HG03280 (cell line): ENCODE data around the gene DUSP1.
"Not testable (repeated sequence)": the region's sequence is repeated elsewhere in the genome, so short reads cannot be mapped to it uniquely, and the experiment has no call there.

ENCODE experiments used
- ATAC-seq: cut with Tn5 transposase; IDR thresholded peaks from one replicate; pipeline ENCODE4 v1.9.1; 2021; ENCODE audit warnings: mild to moderate bottlenecking, moderate library complexity; ENCODE audit not compliant: unreplicated experiment

Gene DUSP1

DNA sequence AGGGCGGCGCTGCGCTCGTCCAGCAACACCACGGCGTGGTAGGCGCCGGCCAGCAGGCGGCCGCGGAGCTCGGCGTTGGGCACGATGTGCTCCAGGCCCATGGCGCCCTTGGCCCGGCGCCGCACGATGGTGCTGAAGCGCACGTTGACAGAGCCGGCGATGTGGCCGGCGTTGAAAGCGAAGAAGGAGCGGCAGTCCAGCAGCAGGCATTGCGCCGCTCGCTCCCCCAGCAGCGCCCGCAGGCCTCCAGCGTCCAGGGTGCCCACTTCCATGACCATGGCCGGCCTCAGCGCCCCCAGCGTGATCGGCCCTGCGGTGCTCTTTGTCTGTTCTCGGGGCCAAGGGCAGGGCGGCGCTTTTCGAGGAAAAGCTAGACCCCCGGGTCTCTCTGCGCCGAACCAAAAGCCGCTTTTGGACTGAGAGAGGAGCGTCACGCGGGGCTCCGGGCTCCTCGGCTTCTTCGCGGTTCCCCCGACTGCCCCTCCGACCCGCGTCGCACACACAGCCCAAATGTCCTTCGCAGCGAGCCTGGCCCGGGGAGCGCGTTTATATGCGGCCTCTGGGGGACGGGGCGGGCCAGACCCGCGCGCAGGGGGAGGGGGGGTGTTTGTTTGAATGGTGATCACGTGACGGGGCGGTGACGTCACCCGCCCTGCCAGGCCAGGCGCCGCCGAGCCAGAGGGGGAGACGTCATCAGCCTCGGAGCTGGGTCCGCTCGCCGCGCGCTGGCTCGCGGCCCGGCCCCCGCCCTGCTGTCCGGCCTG is at the start of gene DUSP1:
TSS of gene DUSP1 (minus strand) at position 521 of the 764 bp plus-strand sequence. CDS start at position 278, 243 bp downstream.
- ATAC-seq = peak; percentile 53

DNA sequence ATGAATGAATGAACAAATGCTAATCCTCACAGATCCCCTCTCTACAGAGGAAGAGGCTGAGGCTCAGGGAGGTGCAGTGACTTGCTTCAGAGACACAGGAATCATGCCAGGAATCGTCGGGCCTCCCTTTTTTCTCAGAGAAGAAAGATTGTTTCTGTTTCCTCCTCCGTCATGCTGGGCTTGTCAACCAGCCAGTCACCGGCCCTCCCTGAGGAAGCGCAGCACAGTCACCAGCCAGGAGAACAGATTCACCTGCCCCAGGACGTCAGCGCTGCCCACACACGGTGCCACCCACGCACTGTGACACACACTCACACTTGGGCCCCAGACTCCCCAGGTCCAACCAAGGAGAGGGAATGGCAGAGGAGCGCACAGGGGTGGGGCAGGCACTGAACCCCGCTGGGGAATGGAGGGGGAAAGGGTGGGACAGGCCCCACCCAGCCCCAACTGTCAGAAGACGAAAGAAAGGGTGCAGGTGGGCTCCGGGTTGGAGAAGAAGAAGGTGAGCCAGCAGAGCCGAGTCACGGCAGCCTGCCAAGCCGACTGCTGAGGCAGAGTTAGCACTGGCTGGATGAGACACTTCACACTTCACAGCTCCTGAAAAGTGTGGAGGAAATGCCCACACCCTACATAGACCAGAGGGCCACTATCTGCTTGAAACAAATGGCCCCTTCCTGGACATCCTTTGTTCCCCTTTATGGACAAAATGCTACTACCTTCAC is 49.2 kb upstream of the DUSP1 start:
- ATAC-seq = no peak

DNA sequence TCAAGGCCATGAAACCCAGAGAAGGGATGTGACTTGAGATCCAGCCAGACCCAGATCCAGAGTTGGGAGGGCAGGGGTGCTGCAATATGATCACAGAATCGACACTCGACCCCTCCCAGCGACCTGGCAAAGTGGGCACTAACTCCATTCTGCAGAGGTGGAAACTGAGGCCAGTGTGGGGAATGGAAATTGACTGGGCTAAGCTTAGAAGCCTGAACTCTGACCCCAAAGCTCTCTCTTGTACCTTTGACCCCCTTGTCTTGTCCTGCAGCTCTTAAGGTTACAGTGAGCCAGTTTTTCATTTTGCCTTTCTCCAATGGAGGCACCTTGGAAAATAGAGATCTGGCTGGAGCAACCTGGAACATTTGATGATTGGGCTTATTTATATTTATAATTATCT is 48.6 kb upstream of the DUSP1 start:
- no peak for ATAC-seq

- ATAC-seq = no peak
Observed at GRCh38 chr5:172818081-172818480, 47.1 kb upstream of the DUSP1 start.

DNA sequence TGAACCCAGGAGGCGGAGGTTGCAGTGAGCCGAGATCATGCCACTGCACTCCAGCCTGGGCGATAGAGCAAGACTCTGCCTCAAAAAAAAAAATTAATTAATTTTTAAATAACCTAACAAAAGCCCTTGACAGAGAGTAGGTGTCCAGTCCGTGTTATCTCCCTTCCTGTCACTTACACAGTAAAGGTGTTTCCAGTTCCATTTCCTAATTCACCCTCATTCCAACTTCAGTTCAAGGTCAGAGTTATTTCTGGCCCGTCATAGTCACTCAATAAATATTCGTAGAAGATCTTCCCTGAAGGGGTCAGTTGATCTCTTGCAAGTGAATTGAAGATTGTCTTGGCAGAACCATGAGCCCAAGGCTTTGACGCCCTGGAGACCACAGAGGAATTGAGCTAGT is 46.7 kb upstream of the DUSP1 start:
- no peak for ATAC-seq

DNA sequence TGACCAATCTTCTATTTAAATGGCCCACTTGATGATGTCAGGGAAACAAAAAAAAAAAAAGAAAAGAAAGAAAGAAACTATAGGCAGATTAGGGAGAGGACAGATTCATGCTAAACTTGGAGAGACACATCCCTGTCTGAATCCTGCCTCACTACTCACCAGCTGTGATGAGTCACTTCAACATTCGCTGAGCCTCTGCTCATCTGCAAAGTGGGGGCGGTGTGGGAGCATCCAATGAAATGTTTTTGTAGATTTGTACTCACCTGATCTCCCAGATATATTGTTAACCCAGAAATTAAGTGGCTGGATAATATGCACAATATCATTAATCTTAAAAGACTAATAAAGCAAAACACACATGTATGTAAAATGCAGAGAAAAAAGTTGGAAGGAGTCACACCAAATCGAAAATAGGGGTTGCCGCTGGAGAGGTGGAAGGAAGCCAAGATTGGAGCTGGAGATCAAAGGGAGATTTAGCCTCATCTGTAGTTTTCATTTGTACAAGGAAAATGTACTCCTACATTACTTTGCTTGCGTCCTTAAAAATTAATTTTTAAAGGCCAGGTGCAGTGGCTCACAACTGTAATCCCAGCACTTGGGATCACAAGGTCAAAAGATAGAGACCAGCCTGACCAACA is 46.0 kb upstream of the DUSP1 start:
- ATAC-seq = no peak

DNA sequence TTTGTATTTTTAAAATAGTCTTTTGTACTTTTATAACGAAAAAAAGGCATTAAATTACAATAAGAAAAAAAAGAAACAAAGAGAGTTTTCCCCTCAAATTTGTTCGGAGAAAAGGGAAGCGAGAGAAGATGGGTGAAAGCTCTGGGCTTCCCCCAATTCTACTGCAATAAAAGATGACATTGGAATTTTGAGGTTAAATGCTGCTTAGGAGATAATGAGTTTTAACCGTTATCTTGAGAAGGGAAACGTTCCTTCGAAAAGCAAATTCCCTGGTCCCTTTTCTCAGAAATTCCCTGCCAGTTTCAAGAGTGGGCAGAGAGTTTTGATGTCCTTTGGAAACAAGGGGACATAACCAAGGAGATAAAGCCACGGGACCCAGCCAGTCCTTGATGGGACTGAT is 44.6 kb upstream of the DUSP1 start:
- no peak for ATAC-seq

GRCh38 chr5:172810996-172811395 is 40.0 kb upstream of the DUSP1 start:
- ATAC-seq = not testable (repeated sequence)

DNA sequence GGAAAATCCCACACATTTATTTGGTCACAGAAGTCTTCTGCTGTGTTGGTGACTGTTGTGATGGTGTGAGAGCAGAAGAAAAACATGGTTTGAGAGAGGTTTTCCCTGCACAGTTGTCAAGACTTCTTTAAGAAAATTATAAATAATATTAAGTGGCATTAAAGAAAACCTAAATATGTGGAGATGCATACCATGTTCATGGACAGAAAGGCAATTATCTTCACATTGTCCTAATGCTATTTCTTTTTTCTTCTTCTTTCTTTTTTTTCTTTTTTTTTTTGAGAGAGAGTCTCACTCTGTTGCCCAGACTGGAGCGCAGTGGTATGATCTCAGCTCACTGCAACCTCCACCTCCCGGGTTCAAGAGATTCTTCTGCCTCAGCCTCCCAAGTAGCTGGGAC is 38.8 kb upstream of the DUSP1 start:
- no peak for ATAC-seq

GRCh38 chr5:172807766-172808311 is 36.8 kb upstream of the DUSP1 start:
- no peak for ATAC-seq

DNA sequence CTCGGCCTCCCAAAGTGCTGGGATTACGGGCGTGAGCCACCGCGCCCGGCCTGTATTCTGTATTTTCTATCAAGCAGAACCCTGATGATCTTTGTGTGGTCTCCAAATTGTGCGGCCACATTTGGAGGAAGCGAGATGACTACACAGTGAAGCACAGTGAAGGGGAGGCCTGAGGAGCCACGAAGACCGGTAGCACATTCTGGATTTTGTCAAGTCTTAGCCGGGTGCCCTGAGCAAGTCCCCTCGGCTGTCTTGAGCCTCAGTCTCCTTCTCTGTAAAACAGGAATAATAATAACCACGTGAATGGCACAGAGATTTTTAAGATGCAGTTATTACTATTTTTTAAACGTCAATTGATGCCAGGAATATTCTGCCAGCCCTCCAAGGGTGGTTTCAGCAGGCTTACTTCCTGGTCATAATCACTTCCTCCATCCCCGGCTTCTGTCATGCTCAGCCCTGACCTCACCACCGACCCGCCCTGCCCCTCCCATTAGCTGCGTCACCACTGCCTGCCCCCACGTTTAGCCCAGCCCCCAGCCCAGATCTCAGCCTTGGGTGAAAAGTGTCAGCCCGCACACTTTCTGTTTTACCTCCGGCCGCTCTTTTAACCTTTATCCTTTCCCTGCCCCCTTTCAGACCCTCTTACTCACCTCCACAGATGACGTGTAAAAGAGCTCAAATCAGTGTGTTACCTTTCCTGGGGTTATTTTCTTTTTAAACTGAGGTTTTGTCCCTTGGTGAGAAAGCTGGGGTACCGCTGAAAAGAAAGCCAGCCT is 36.1 kb upstream of the DUSP1 start:
- peak; percentile 98 for ATAC-seq

- no peak for ATAC-seq
Observed at GRCh38 chr5:172805736-172806255, 34.8 kb upstream of the DUSP1 start.

GRCh38 chr5:172805018-172805683 is 34.2 kb upstream of the DUSP1 start:
- no peak for ATAC-seq

DNA sequence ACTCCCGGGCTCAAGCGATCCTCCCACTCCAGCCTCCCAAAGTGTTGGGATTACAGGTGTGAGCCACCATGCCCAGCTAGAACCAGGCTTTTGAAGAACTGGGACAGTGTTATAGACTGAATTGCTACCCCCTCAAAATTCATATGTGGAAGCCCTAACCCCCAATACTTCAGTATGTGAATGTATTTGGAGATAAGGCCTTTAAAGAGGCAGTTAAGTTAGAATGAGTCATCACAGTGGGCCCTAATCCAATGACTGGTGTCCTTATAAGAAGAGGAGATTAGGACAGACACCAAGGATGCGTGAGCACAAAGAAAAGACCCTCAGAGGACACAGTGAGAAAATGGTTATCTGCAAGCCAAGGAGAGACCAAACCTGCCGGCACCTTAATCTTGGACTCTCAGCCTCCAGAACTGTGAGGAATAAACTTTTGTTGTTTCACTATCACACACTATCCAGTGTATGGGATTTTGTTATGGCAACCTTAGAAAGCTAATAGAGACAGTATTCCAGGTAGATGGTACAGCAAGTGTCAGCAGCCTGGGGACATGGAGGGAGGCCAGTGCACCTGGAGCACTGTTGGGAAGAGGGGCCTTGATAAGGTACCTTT is 31.7 kb upstream of the DUSP1 start:
- ATAC-seq = no peak

GRCh38 chr5:172802112-172802511 is 31.1 kb upstream of the DUSP1 start:
- no peak for ATAC-seq

DNA sequence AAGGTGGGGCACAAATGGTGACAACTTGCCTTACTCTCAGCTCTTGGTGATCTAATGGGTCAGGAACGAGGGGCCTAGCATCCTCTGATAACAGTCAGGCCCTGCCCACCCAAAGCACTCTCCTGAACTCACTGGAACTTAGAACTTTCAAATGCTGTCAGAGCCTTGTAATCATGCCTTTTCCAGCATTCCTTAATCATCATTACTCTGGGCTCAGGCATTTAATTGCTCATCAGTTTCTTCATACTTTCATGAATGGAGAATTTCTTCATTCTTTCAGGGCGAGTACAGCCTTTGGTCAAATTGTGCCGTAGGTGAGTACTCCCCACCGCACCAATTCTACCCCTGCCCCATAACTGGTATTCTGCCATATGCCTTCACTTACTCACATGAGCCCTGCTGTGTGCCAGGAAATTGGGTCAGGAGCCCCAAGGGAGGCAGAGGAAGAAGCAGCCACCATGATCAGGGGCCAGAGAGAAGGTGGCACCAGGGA is 30.2 kb upstream of the DUSP1 start:
- no peak for ATAC-seq

GRCh38 chr5:172800088-172800551 is 29.1 kb upstream of the DUSP1 start:
- ATAC-seq = no peak

GRCh38 chr5:172799416-172799815 is 28.4 kb upstream of the DUSP1 start:
- ATAC-seq = no peak
